Activated CD4-positive, alpha-beta T cell treated with anti-CD3 and anti-CD28 coated beads, Interleukin-2, amount 50 U/mL, for 24 hours (primary cell): ENCODE data around the gene RSBN1.
"Not testable (repeated sequence)": the region's sequence is repeated elsewhere in the genome, so short reads cannot be mapped to it uniquely, and the experiment has no call there.

Experiments used
- DNase-seq, 2 donors: peaks; one replicate each; pipeline ENCODE4 v3.0.0-alpha.2; 2020; ENCODE audit warnings: low read depth in 1 of 2, low spot score in 1 of 2

Gene RSBN1

DNA sequence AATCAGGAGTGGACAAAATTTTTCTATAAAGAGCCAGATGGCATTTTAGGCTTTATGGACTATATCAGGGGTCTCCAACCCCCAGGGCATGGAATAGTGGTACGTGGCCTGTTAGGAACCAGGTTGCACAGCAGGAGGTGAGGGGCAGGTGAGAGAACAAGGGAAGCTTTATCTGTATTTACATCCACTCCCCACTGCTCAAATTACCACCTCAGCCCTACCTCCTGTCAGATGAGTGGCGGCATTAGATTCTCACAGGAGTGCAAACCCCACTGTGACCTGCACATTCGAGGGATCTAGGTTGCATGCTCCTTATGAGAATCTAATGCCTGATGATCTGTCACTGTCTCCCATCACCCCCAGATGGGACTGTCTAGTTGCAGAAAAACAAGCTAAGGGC is 66.9 kb downstream of the RSBN1 start:
- DNase-seq: no peak

DNA sequence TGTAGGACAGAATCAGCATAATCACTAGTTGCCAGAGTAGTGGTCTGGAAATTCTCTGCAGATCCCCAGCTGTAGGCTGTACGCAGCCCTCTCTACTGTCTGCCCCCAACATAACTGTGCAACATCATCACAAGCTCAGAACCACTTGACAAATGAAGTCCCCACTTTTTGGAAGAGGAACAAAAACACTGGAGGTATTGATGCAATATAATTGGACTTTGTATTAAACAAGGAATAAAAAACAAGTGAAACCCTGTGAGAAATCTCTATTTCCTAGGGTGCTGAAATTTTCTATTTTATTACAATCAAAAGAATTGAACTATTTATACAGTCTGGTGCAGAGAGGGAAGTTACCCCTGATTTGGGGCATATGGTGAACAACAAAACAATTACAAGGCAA is 68.2 kb downstream of the RSBN1 start:
- no peak for DNase-seq

GRCh38 chr1:113742515-113742914 is 69.8 kb downstream of the RSBN1 start:
- DNase-seq: no peak

- no peak for DNase-seq
Measured at GRCh38 chr1:113734357-113735055, 77.8 kb downstream of the RSBN1 start.

DNA sequence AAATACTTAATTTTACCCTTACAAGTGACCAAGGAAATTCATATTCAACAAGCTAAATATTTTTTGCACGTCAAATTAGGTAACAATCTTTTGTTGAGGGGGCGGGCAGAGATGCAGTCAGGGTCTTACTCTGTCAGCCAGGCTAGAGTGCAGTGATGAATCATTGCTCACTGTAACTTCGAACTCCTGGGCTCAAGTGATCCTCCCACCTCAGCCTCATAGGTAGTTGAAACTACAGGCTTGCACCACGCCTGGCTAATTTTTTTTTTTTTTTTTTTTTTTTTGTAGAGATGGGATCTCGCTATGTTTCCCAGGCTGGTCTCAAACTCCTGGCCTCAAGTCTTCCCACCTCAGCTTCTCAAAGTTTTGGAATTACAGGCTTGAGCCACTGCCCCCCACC is 79.5 kb downstream of the RSBN1 start:
- DNase-seq: no peak

GRCh38 chr1:113721010-113721409 is 91.3 kb downstream of the RSBN1 start:
- DNase-seq: no peak

DNA sequence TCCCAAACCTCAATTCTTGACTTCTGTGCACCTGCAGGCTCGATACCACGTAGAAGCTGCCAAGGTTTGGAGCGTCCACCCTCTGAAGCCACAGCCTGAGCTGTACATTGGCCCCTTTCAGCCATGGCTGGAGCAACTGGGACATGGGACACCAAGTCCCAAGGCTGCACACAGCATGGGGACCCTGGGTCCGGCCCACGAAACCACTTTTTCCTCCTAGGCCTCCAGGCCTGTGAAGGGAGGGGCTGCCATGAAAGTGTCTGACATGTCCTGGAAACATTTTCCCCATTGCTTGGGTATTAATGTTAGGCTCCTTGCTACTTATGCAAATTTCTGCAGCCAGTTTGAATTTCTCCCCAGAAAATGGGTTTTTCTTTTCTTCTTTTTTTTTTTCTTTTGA is 93.7 kb downstream of the RSBN1 start:
- not testable (repeated sequence) for DNase-seq

DNA sequence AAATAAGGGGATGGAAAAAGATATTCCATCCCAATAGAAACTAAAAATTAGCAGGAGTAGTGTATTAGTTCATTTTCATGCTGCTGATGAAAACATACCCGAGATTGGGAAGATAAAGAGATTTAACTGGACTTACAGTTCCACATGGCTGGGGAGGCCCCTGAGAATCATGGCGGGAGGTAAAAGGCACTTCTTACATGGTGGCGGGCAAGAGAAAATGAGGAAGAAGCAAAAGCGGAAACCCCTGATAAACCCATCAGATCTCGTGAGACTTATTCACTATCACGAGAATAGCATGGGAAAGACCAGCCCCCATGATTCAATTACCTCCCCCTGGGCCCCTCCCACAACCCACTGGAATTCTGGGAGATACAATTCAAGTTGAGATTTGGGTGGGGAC is 94.8 kb downstream of the RSBN1 start:
- DNase-seq: not testable (repeated sequence)

GRCh38 chr1:113714606-113715269 is 97.5 kb downstream of the RSBN1 start:
- DNase-seq: no peak
